Sigmoid colon (tissue), 7 donors: ENCODE results near the gene OXTR. TPM values are rescaled to one million over a fixed set of nuclear protein-coding genes. Genes with fewer than 3 reads are reported as not detected.

ENCODE experiments used
- DNase-seq: peaks from one replicate; pipeline ENCODE4 v3.0.0-alpha.2; 2019
- H3K27ac ChIP-seq, 4 donors: fragments of 200-600 bp; sonication (generic); one replicate each; pipeline ENCODE4 v1.5.1; 2016 to 2019; ENCODE audit warnings: mild to moderate bottlenecking in 1 of 4
- H3K27me3 ChIP-seq, 3 donors: fragments of 200-600 bp; sonication (generic); one replicate each; pipeline ENCODE4 v1.5.1; 2019; ENCODE audit warnings: mild to moderate bottlenecking in 1 of 3
- H3K36me3 ChIP-seq, 4 donors: fragments of 200-600 bp; sonication (generic); one replicate each; pipeline ENCODE4 v1.5.1; 2016 to 2019
- H3K4me1 ChIP-seq, 4 donors: fragments of 200-600 bp; sonication (generic); one replicate each; pipeline ENCODE4 v1.5.1; 2017 to 2019
- H3K4me3 ChIP-seq, 4 donors: fragments of 200-600 bp; sonication (generic); one replicate each; pipeline ENCODE4 v1.5.1; 2017 to 2019; ENCODE audit warnings: mild to moderate bottlenecking in 2 of 4, moderate library complexity in 1 of 4
- H3K9me3 ChIP-seq, 4 donors: fragments of 200-600 bp in 3 of 4; sonication (generic) in 3 of 4; one replicate each; pipeline versions ENCODE4 v1.5.1 to v1.6.1; 2013 to 2019
- CTCF ChIP-seq, 4 experiments: fragments of 450-650 bp in 3 of 4; fragments of 200-600 bp in 1 of 4; IDR thresholded peaks; one replicate each; pipeline ENCODE4 v1.5.1; 2016 to 2019; ENCODE audit warnings: antibody characterized with exemption in 4 of 4, mild to moderate bottlenecking in 3 of 4, moderate library complexity in 2 of 4
- EP300 ChIP-seq, 4 donors: sonication (generic); formaldehyde crosslinking; IDR thresholded peaks; one replicate each; pipeline ENCODE4 v1.6.1; 2017; ENCODE audit warnings: antibody characterized with exemption in 4 of 4
- POLR2A ChIP-seq, 2 donors: fragments of 450-650 bp; IDR thresholded peaks; one replicate each; pipeline ENCODE4 v1.6.1; 2016; ENCODE audit warnings: antibody characterized with exemption in 2 of 2, mild to moderate bottlenecking in 2 of 2, moderate library complexity in 2 of 2
- POLR2AphosphoS5 ChIP-seq, 4 donors: sonication (generic); formaldehyde crosslinking; IDR thresholded peaks; one replicate each; pipeline ENCODE4 v1.6.1; 2017; ENCODE audit warnings: antibody characterized with exemption in 4 of 4
- WGBS, 2 donors: extraction: QIAGEN DNeasy Blood & Tissue Kit; methylation state at CpG; one replicate each; pipeline ENCODE4 v1.1.7; 2013; 5-methylcytosine and 5-hydroxymethylcytosine counted together
- intact Hi-C: fragments of 100-400 bp; cut with DNase I; formaldehyde crosslinking; loops from one replicate; pipeline ENCODE4 v1.15.1; 2023
- polyA plus RNA-seq, 3 donors: library from polyadenylated mRNA; stranded (reverse); fragments of 200-250 nt; gene quantifications; one replicate each; pipeline ENCODE4 v1.2.3, GENCODE V29; 2013
- total RNA-seq, 4 donors: library from RNA; depleted of rRNA; stranded (reverse); fragments of >200 nt; gene quantifications; one replicate each; pipeline ENCODE4 v1.1.0, GENCODE V29; 2016
- donor health status: healthy with polysubstance abuse.
- donor health status: Bipolar disorder and iron deficiency.
- donor health status: healthy.

The OXTR gene
- total and polyA plus RNA-seq, 7 donors = under 0.01 to 0.55 (median 0.29) TPM; not detected in 1

GRCh38 chr3:8777978-8778267, 8.5 kb upstream of the OXTR start:
- H3K4me1 ChIP-seq = peaks cover 0 to 9% (median 0%) of the 10 kb centered on the region in 4 donors
- DNase-seq = no peak
- no peaks in the 10 kb centered on the region for H3K9me3 ChIP-seq
- intact Hi-C loops = no loop called here
- no peaks in the 10 kb centered on the region for H3K27me3 ChIP-seq
- no peak overlapping the region for H3K4me3 ChIP-seq
- 77 to 78% methylated on average over 5 of the region's 5 CpGs for WGBS, 2 donors
- no peaks in the 10 kb centered on the region for H3K36me3 ChIP-seq
- TF ChIP-seq EP300 (IDR thresholded peaks at IDR 0.05) (no peak), POLR2AphosphoS5 (IDR thresholded peaks at IDR 0.05) (no peak), POLR2A (IDR thresholded peaks at IDR 0.05) (no peak), CTCF (IDR thresholded peaks at IDR 0.05) (no peak)
- H3K27ac ChIP-seq = no peak overlapping the region

- peaks cover 0 to 9% (median 0%) of the 10 kb centered on the region in 4 donors for H3K4me1 ChIP-seq
- H3K9me3 ChIP-seq = no peaks in the 10 kb centered on the region
- no peaks in the 10 kb centered on the region for H3K27me3 ChIP-seq
- H3K27ac ChIP-seq = no peak overlapping the region
- no peak for TF ChIP-seq CTCF (IDR thresholded peaks at IDR 0.05)
- no peak for TF ChIP-seq POLR2A (IDR thresholded peaks at IDR 0.05)
- TF ChIP-seq EP300 (IDR thresholded peaks at IDR 0.05) = no peak
- no peak for TF ChIP-seq POLR2AphosphoS5 (IDR thresholded peaks at IDR 0.05)
- no peaks in the 10 kb centered on the region for H3K36me3 ChIP-seq
- H3K4me3 ChIP-seq = no peak overlapping the region
- intact Hi-C loops = no loop called here
- no peak for DNase-seq
- WGBS, 2 donors = 81 to 82% methylated on average over 5 of the region's 5 CpGs
Observed at GRCh38 chr3:8777201-8777977, 8.0 kb upstream of the OXTR start.

GRCh38 chr3:8776406-8776805, 7.0 kb upstream of the OXTR start:
- Histone ChIP-seq H3K27me3 (no peaks in the 10 kb centered on the region), H3K4me3 (no peak overlapping the region), H3K9me3 (no peaks in the 10 kb centered on the region), H3K27ac (no peak overlapping the region), H3K4me1 (peaks cover 0 to 9% (median 0%) of the 10 kb centered on the region in 4 donors), H3K36me3 (no peaks in the 10 kb centered on the region)
- TF ChIP-seq POLR2A (IDR thresholded peaks at IDR 0.05) (no peak), EP300 (IDR thresholded peaks at IDR 0.05) (no peak), CTCF (IDR thresholded peaks at IDR 0.05) (no peak), POLR2AphosphoS5 (IDR thresholded peaks at IDR 0.05) (no peak)
- no peak for DNase-seq
- WGBS, 2 donors = 71 to 72% methylated on average over 4 of the region's 4 CpGs
- intact Hi-C loops = no loop called here

- intact Hi-C loops = no loop called here
- DNase-seq = no peak
- Histone ChIP-seq H3K4me3 (no peak overlapping the region), H3K27me3 (peaks cover 0 to 7% (median 0%) of the 10 kb centered on the region in 3 donors), H3K9me3 (no peaks in the 10 kb centered on the region), H3K27ac (no peak overlapping the region), H3K4me1 (peaks cover 0 to 9% (median 0%) of the 10 kb centered on the region in 4 donors), H3K36me3 (no peaks in the 10 kb centered on the region)
- TF ChIP-seq CTCF (IDR thresholded peaks at IDR 0.05) (no peak), EP300 (IDR thresholded peaks at IDR 0.05) (no peak), POLR2A (IDR thresholded peaks at IDR 0.05) (no peak), POLR2AphosphoS5 (IDR thresholded peaks at IDR 0.05) (no peak)
- 87 to 90% methylated on average over 6 of the region's 6 CpGs for WGBS, 2 donors
Observed at GRCh38 chr3:8775602-8776001, 6.2 kb upstream of the OXTR start.

DNA sequence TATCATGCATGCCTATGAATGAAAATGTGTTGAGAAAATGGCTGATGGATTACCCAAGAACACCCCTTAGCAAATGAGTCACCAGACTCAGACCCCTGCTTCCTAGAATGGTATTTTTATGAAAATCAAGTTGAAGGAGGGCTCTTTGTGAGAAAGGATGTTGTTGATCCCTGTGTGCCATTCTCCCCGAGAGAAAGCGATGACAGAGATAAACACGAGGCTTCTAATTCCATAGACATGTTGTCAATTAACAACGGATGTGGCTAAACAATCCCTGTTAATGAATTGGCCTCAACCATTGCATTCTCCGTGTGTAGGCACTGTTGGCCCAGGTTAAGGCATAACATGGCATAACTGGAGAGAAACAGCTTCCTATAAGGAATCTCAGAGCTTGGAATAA, 5.8 kb upstream of the OXTR start:
- no peak for DNase-seq
- intact Hi-C loops = no loop called here
- H3K27me3 ChIP-seq = peaks cover 0 to 11% (median 0%) of the 10 kb centered on the region in 3 donors
- no peak overlapping the region for H3K4me3 ChIP-seq
- H3K4me1 ChIP-seq = peaks cover 0 to 9% (median 0%) of the 10 kb centered on the region in 4 donors
- 86 to 89% methylated on average over 5 of the region's 5 CpGs for WGBS, 2 donors
- no peaks in the 10 kb centered on the region for H3K36me3 ChIP-seq
- no peaks in the 10 kb centered on the region for H3K9me3 ChIP-seq
- H3K27ac ChIP-seq = no peak overlapping the region
- TF ChIP-seq POLR2AphosphoS5 (IDR thresholded peaks at IDR 0.05) = no peak
